ENCODE results near the gene DENND5A. TPM values are rescaled to one million over a fixed set of nuclear protein-coding genes. Genes with fewer than 3 reads are reported as not detected.
"Not testable (repeated sequence)": the region's sequence is repeated elsewhere in the genome, so short reads cannot be mapped to it uniquely, and the experiment has no call there.

Gene DENND5A
- total and polyA plus RNA-seq, 10 donors, result 20.8 to 157 (median 110) TPM

DNA sequence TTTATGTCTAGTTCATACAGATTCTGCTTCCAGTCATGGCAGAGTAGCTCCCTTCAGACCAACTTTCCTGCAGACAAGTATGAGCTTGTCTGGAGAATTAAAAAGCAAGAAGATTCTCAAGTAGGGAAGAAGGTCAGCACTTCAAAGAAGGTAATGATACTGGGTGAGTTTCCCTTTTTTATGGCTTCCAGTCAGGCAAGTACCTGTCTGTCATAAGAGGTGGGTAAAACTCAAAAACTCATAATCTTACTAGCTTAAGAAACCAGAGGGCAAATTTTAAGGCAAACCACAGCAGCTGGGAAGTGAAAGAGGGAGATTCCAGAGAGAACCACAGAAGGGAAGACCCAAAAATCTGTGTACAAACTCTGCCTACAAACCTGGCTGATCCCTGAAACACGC, 54.2 kb downstream of the DENND5A start:
- WGBS, 5 donors, result 63 to 93% (median 79%) methylated on average over 1 of the region's 1 CpG
- no peak for TF ChIP-seq POLR2AphosphoS5 (IDR thresholded peaks at IDR 0.05)
- TF ChIP-seq, protein P1, sequence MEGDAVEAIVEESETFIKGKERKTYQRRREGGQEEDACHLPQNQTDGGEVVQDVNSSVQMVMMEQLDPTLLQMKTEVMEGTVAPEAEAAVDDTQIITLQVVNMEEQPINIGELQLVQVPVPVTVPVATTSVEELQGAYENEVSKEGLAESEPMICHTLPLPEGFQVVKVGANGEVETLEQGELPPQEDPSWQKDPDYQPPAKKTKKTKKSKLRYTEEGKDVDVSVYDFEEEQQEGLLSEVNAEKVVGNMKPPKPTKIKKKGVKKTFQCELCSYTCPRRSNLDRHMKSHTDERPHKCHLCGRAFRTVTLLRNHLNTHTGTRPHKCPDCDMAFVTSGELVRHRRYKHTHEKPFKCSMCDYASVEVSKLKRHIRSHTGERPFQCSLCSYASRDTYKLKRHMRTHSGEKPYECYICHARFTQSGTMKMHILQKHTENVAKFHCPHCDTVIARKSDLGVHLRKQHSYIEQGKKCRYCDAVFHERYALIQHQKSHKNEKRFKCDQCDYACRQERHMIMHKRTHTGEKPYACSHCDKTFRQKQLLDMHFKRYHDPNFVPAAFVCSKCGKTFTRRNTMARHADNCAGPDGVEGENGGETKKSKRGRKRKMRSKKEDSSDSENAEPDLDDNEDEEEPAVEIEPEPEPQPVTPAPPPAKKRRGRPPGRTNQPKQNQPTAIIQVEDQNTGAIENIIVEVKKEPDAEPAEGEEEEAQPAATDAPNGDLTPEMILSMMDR (IDR thresholded peaks at IDR 0.05 in 8 of 11, conservative IDR thresholded peaks at IDR 0.05 in 3 of 11), result no peak
- no peak for TF ChIP-seq POLR2A (IDR thresholded peaks at IDR 0.05)
- Histone ChIP-seq H3K27ac (no peak overlapping the region), H3K4me1 (peaks cover 6 to 77% (median 26%) of the 10 kb centered on the region in 6 donors), H3K36me3 (peaks cover 0 to 2% (median 0%) of the 10 kb centered on the region in 6 donors), H3K9me3 (no peaks in the 10 kb centered on the region), H3K27me3 (replicated peaks in 1 of 7) (no peaks in the 10 kb centered on the region), H3K4me3 (no peak overlapping the region)
- intact Hi-C loops (cut with DNase I; ENCODE audit: low total_unique reads), result no loop called here
- DNase-seq, result no peak

DNA sequence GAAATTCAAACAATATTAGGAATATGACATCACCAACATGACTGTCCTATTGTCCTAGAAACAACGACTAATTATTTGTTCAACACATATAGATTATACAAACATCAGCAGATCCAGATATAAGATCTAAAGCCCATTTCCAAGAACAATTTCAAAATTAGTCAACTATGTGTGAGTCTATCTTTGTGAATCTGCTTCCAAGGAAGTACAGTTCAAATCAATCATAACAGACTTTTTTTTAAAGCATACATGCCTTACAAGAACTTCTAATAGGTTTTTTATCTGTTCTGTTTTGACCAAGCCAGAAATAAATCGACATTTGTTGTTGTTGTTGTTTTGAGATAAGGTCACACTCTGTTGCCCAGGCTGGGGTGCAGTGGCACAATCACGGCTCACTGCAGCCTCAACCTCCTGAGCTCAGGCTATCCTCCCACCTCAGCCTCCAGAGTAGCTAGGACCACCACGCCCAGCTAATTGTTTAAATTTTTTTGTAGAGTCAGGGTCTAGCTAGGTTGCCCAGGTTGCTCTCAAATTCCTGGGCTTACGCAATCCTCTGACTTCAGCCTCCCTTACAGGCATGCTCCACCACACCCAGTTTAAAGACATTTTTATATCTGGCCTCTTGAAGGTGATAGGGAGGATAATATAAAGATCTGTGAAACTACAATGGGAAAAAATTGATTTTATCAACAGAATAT, 54.8 kb downstream of the DENND5A start:
- intact Hi-C loops (cut with DNase I; ENCODE audit: low total_unique reads), result no loop called here

DNA sequence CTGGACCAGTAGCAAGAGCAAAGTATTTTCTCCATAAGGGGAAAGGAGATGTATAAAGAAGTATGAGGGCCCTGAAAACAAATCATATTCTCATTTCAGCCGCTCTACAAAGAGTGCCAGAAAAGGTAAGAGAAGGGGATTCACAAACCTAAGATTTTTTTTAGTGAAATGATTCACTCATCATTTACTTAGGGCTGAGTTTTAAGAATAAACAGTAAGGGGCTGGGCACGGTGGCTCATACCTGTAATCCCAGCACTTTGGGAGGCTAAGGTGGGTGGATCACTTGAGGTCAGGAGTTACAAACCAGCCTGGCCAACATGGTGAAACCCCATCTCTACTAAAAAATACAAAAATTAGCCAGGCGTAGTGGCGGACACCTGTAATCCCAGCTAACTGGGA, 55.5 kb downstream of the DENND5A start:
- Histone ChIP-seq H3K4me1 (peaks cover 6 to 64% (median 21%) of the 10 kb centered on the region in 6 donors), H3K36me3 (peaks cover 0 to 15% (median 2%) of the 10 kb centered on the region in 6 donors)
- intact Hi-C loops (cut with DNase I; ENCODE audit: low total_unique reads); H3K27ac ChIP-seq; H3K4me3 ChIP-seq; H3K9me3 ChIP-seq; DNase-seq; H3K27me3 ChIP-seq (replicated peaks in 1 of 7): not testable (repeated sequence)
- WGBS, 5 donors, result 85 to 91% (median 87%) methylated on average over 4 of the region's 4 CpGs

More for the DNA sequence above, 54.8 kb downstream of the DENND5A start:
- Histone ChIP-seq H3K4me1 (peaks cover 6 to 72% (median 27%) of the 10 kb centered on the region in 6 donors), H3K9me3 (no peaks in the 10 kb centered on the region), H3K36me3 (peaks cover 0 to 7% (median 0%) of the 10 kb centered on the region in 6 donors), H3K27ac (no peak overlapping the region), H3K4me3 (no peak overlapping the region), H3K27me3 (replicated peaks in 1 of 7) (no peaks in the 10 kb centered on the region)
- 79 to 87% (median 86%) methylated on average over 5 of the region's 5 CpGs for WGBS, 5 donors
- DNase-seq, result no peak
- TF ChIP-seq POLR2A (IDR thresholded peaks at IDR 0.05) (no peak), POLR2AphosphoS5 (IDR thresholded peaks at IDR 0.05) (no peak)
- TF ChIP-seq, protein P1 (IDR thresholded peaks at IDR 0.05 in 8 of 11, conservative IDR thresholded peaks at IDR 0.05 in 3 of 11), result no peak

DNA sequence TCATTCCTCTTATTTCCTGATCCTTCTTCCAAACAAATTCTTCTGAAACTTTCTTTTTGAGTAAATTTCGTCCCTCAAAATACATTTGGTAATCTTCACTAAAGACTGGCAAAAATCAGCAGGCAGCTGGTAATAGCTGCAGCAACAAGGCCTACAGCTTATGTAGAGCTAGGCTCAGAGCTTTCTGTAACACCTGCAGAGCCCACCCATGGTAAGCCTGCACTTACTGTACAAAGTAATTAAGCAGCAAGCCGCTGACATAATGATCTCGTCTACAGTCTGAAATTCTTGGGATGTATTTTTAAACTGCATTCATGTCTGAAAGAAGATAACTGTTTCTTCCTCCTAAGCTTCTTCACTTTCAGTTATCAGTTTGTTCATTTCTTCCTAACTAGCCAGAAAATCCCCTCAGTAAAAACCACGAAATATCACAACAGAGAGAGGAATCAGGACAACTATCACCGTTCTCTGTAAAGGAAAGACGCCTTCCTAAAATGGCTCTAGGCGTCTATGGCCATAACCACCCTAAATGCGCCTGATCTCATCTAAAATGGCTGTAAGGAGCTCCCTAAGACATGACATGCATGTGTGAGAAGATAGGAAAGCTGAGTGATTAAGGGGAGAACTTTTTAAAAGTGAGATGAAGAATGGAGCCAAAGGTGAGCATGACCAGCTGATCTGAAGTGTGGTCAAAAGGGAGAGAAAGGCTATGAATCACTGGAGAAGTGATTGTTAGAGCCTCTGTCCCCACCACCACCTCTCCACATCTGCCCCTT, 56.2 kb downstream of the DENND5A start:
- no peaks in the 10 kb centered on the region for H3K9me3 ChIP-seq
- no peak overlapping the region for H3K27ac ChIP-seq
- TF ChIP-seq, protein P1 (IDR thresholded peaks at IDR 0.05 in 8 of 11, conservative IDR thresholded peaks at IDR 0.05 in 3 of 11), result no peak
- TF ChIP-seq POLR2A (IDR thresholded peaks at IDR 0.05), result no peak
- no peak for TF ChIP-seq POLR2AphosphoS5 (IDR thresholded peaks at IDR 0.05)
- no peak overlapping the region for H3K4me3 ChIP-seq
- H3K4me1 ChIP-seq, result peaks cover 6 to 57% (median 20%) of the 10 kb centered on the region in 6 donors
- WGBS, 5 donors, result 59 to 69% (median 61%) methylated on average over 8 of the region's 8 CpGs
- H3K36me3 ChIP-seq, result peaks cover 0 to 22% (median 5%) of the 10 kb centered on the region in 6 donors
- H3K27me3 ChIP-seq (replicated peaks in 1 of 7), result no peaks in the 10 kb centered on the region
- intact Hi-C loops (cut with DNase I; ENCODE audit: low total_unique reads), result no loop called here
- no peak for DNase-seq
